GM12872 (cell line): ENCODE data around the gene MBD4.

ENCODE experiments used
- CTCF ChIP-seq: IDR thresholded peaks from 3 replicates; pipeline ENCODE4 v1.5.1; 2011; ENCODE audit warnings: low read depth, mild to moderate bottlenecking, low read length, moderate library complexity; ENCODE audit not compliant: insufficient read depth

The MBD4 gene

GRCh38 chr3:129439817-129440617, at the start of gene MBD4, which contains the start of gene IFT122:
Gene MBD4 (minus strand): TSS chr3:129439948. CDS start chr3:129439833, 115 bp downstream.
Gene IFT122 (plus strand): TSS chr3:129440224. CDS start chr3:129440331, 107 bp downstream.
- TF ChIP-seq CTCF, result no peak

GRCh38 chr3:129487183-129487867, 47.6 kb upstream of the MBD4 start:
- no peak for TF ChIP-seq CTCF

GRCh38 chr3:129486664-129487035, 46.9 kb upstream of the MBD4 start:
- TF ChIP-seq CTCF, result no peak

DNA sequence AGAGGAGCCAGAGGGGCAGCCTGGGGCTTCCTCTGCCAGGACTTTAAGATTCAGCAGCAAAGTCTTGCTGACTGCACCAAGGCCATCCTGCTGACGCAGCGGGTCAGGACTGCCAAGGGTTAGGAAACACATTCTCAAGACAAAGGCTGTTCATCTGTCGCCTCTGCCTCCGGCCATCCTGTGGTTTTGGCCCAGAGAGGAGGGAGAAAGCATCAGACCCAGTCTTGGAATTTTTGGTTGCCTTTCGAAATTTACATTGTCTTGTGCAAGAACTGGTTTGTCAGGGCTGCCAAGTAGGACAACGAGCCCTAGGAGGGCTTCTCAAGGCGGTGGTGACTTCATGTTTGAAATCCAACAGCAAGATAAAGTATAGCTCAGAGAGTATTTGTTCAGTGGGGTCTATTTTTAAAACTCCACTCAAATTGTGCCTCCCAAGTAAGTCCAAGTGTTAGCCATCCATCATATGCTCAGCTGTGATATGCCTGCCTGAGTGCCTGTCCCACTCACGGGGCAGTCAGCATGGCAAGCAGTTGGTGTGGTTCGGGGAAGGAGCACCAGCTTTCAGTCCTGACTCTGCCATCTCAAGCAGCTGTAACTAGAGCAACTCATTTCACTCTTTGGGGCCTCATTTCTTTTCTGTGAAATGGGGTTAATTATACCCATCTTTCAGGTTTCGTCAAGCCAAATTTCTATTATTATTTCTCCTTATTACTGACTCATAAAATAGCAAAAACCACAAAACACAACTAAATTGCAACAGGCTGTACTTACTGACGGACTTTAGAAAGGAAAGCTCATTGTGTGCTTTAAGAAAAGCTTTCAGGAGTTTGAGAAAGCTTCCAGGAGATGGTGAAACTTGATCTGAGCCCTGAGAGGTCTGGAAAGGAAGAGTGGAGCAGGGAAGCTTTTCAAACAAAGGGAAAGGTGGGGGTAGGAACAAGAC, 46.2 kb upstream of the MBD4 start:
- no peak for TF ChIP-seq CTCF

DNA sequence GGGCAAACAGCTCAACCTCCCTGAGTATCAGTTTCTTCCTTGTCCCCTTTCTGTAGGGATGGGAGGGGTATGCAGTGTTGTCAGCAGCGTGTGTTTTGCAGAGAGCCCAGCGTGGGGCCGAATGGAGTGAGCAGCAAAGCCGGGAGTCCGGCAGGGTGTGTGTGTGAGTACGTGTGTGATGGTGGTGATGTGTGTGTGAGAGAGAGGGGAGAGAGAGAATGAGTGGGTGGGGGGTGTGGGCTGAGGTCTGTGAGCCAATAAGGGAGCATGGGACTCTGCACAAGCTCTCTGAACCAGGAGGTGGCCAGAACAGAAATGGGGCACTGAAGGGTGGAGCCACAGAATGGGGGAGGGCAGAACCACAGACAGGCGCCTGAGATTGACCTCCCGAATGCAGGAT, 44.1 kb upstream of the MBD4 start:
- TF ChIP-seq CTCF, result no peak

DNA sequence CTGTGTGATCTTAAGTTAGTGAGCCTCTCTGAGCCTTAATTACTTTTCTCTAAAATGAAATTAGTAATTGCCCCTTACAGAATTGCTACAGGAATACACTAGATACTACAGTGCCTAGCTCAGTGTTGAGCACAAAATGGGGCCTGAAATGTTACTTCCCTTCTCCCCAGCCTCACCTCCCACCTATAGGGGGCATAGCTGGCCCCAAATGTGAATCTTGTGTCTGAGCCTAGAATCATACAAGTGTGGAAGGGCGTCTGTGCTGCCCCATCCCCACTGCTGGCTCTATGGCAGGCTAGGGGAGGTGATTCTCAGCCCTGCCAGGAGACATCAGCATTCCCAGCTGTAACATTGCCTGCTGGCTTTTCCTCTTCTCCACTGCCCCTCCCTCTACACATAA, 43.0 kb upstream of the MBD4 start:
- peak; percentile 45; the same call in 2 of the 3 replicates for TF ChIP-seq CTCF

DNA sequence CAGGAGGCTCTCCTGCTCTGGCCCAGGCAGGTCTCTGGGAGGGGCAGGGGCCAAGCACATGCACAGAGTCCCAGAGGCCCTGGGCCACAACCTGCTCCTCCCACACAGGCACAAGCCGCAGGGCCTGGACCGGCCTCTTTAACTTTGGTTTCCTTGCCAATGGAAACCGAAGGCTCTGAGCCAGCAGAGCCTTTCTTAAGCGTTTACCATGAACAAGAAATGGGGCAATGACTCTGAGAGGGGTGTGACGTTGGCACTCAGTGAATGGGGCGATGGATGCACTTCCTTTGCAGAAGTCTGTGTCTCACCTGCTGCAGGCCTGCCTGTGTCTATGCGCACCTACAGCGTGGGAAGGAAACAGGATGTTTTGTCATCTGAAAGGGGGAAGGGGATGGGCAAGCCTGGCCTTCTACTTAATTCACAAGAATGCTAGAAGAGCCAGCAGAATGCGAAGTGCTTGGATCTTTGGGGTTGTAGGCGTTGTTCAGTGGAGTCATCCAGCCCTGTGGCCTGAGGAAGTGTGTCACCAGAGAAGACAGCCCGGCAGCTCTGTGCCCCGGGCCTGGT, 42.1 kb upstream of the MBD4 start:
- no peak for TF ChIP-seq CTCF
